Peyer's patch (tissue), 4 donors: ENCODE measurements around the gene METTL1.

Experiments
- POLR2A ChIP-seq, 2 donors: fragments of 450-650 bp; IDR thresholded peaks; one replicate each; pipeline ENCODE4 v1.5.1; 2017; ENCODE audit warnings: antibody characterized with exemption in 2 of 2, mild to moderate bottlenecking in 2 of 2, moderate library complexity in 2 of 2
- TF ChIP-seq, protein P1 (sequence below), 6 experiments: fragments of 450-650 bp in 4 of 6; fragments of 200-600 bp in 2 of 6; sonication (generic) in 1 of 6; IDR thresholded peaks; one replicate each; pipeline ENCODE4 v1.5.1; 2017 to 2019; ENCODE audit warnings: antibody characterized with exemption in 6 of 6, mild to moderate bottlenecking in 3 of 6, moderate library complexity in 1 of 6

DNA sequence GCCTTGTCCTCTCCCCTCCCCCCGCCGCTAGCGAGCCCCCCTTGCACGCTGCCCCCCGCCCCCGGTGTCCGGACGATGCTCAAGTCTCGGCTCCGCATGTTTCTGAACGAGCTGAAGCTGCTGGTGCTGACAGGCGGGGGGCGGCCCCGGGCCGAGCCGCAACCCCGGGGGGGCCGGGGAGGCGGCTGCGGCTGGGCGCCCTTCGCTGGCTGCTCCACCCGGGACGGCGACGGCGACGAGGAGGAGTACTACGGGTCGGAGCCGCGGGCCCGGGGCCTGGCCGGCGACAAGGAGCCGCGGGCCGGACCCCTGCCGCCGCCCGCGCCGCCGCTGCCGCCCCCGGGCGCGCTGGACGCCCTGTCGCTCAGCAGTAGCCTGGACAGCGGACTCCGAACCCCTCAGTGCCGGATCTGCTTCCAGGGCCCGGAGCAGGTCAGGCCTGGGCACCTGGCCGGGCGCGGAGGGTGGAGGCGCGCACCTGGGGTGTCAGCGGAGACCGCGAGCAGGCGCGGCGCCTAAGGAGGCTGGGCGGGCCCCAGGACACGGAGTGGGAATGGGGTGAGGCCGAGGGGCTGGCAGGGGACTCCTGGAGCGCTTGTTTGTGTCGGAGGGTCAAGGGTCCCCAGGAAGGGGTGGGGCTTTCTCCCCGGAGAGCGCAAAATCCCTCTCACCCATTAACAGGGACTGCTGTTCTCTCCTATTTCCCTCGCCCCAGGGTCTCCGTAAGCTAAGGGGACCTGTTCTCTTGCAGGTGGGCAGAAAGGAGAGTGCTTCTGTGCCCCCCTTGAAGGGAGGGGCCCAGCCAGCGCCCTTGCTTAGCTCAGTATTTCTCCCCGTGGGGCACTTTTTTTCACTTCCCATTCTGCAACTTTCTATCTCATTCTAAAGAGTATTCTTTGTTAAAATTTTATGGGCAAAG is 16.2 kb downstream of the METTL1 start:
- TF ChIP-seq, protein P1, sequence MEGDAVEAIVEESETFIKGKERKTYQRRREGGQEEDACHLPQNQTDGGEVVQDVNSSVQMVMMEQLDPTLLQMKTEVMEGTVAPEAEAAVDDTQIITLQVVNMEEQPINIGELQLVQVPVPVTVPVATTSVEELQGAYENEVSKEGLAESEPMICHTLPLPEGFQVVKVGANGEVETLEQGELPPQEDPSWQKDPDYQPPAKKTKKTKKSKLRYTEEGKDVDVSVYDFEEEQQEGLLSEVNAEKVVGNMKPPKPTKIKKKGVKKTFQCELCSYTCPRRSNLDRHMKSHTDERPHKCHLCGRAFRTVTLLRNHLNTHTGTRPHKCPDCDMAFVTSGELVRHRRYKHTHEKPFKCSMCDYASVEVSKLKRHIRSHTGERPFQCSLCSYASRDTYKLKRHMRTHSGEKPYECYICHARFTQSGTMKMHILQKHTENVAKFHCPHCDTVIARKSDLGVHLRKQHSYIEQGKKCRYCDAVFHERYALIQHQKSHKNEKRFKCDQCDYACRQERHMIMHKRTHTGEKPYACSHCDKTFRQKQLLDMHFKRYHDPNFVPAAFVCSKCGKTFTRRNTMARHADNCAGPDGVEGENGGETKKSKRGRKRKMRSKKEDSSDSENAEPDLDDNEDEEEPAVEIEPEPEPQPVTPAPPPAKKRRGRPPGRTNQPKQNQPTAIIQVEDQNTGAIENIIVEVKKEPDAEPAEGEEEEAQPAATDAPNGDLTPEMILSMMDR (IDR thresholded peaks at IDR 0.05), result no peak
- peak; percentile 26 to 35 for TF ChIP-seq POLR2A (IDR thresholded peaks at IDR 0.05)
